ENCODE measurements around the gene MBOAT1. TPM values are rescaled to one million over a fixed set of nuclear protein-coding genes. Genes with fewer than 3 reads are reported as not detected.
"Not testable (repeated sequence)": the region's sequence is repeated elsewhere in the genome, so short reads cannot be mapped to it uniquely, and the experiment has no call there.

MBOAT1 gene
- total and polyA plus RNA-seq, 11 donors: 2.1 to 14.4 (median 3.3) TPM

- no peak for TF ChIP-seq POLR2A (IDR thresholded peaks at IDR 0.05)
- TF ChIP-seq, protein P1, sequence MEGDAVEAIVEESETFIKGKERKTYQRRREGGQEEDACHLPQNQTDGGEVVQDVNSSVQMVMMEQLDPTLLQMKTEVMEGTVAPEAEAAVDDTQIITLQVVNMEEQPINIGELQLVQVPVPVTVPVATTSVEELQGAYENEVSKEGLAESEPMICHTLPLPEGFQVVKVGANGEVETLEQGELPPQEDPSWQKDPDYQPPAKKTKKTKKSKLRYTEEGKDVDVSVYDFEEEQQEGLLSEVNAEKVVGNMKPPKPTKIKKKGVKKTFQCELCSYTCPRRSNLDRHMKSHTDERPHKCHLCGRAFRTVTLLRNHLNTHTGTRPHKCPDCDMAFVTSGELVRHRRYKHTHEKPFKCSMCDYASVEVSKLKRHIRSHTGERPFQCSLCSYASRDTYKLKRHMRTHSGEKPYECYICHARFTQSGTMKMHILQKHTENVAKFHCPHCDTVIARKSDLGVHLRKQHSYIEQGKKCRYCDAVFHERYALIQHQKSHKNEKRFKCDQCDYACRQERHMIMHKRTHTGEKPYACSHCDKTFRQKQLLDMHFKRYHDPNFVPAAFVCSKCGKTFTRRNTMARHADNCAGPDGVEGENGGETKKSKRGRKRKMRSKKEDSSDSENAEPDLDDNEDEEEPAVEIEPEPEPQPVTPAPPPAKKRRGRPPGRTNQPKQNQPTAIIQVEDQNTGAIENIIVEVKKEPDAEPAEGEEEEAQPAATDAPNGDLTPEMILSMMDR (IDR thresholded peaks at IDR 0.05): no peak
- Histone ChIP-seq H3K27ac (no peak overlapping the region), H3K4me1 (peaks cover 0 to 7% (median 0%) of the 10 kb centered on the region in 12 donors), H3K4me3 (no peak overlapping the region), H3K36me3 (peaks cover 0 to 65% (median 29%) of the 10 kb centered on the region in 9 donors), H3K9me3 (no peaks in the 10 kb centered on the region), H3K27me3 (no peaks in the 10 kb centered on the region)
- intact Hi-C loops (cut with DNase I): no loop called here
- ATAC-seq (no peak), DNase-seq (no peak)
- 98% methylated on average over 2 of the region's 2 CpGs for WGBS, 4 donors
Observed at GRCh38 chr6:20146291-20146690, 66.0 kb downstream of the MBOAT1 start.

DNA sequence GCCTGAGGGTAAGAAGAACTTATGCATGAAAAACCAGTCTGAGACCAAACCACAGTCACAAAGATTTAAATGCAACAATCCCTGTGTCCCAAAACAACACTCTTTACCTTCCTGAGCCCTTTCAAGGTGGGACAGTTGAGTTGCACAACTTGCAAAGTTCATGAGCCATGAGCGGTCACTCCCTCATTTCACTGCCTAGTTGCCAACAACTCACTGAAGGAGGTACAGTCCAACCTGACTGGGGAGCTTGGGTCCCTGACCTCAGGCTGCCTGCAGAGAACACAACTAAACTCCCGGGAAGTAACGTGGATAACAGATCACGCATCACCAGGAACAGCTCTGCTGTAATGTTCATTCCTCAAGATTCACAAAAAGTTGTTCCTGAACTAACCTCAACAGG is 69.4 kb downstream of the MBOAT1 start:
- no peak for DNase-seq
- 95 to 100% (median 97%) methylated on average over 4 of the region's 4 CpGs for WGBS, 4 donors
- no peak for ATAC-seq
- H3K4me3 ChIP-seq: no peak overlapping the region
- peaks cover 0 to 71% (median 27%) of the 10 kb centered on the region in 9 donors for H3K36me3 ChIP-seq
- intact Hi-C loops (cut with DNase I): no loop called here
- H3K27ac ChIP-seq: no peak overlapping the region
- no peaks in the 10 kb centered on the region for H3K27me3 ChIP-seq
- no peaks in the 10 kb centered on the region for H3K9me3 ChIP-seq
- TF ChIP-seq, protein P1 (IDR thresholded peaks at IDR 0.05): no peak
- no peak for TF ChIP-seq POLR2A (IDR thresholded peaks at IDR 0.05)
- H3K4me1 ChIP-seq: no peaks in the 10 kb centered on the region

- H3K9me3 ChIP-seq: no peaks in the 10 kb centered on the region
- H3K36me3 ChIP-seq: peaks cover 0 to 67% (median 27%) of the 10 kb centered on the region in 9 donors
- WGBS, 4 donors: 93 to 98% (median 94%) methylated on average over 2 of the region's 2 CpGs
- TF ChIP-seq POLR2A (IDR thresholded peaks at IDR 0.05): no peak
- TF ChIP-seq, protein P1 (IDR thresholded peaks at IDR 0.05): no peak
- no peak for ATAC-seq
- H3K4me1 ChIP-seq: no peaks in the 10 kb centered on the region
- intact Hi-C loops (cut with DNase I): no loop called here
- no peak overlapping the region for H3K4me3 ChIP-seq
- no peak for DNase-seq
- no peaks in the 10 kb centered on the region for H3K27me3 ChIP-seq
- H3K27ac ChIP-seq: no peak overlapping the region
Observed at GRCh38 chr6:20141931-20142330, 70.3 kb downstream of the MBOAT1 start.

- H3K27me3 ChIP-seq; DNase-seq; H3K27ac ChIP-seq; H3K9me3 ChIP-seq; H3K4me1 ChIP-seq; H3K4me3 ChIP-seq; ATAC-seq; intact Hi-C loops (cut with DNase I): not testable (repeated sequence)
- peaks cover 0 to 52% (median 27%) of the 10 kb centered on the region in 9 donors for H3K36me3 ChIP-seq
- 90 to 97% (median 94%) methylated on average over 11 of the region's 11 CpGs for WGBS, 4 donors
Observed at GRCh38 chr6:20139127-20139963, 72.9 kb downstream of the MBOAT1 start.
